ENCODE data around the gene PIK3AP1.

- TF ChIP-seq, protein P1, sequence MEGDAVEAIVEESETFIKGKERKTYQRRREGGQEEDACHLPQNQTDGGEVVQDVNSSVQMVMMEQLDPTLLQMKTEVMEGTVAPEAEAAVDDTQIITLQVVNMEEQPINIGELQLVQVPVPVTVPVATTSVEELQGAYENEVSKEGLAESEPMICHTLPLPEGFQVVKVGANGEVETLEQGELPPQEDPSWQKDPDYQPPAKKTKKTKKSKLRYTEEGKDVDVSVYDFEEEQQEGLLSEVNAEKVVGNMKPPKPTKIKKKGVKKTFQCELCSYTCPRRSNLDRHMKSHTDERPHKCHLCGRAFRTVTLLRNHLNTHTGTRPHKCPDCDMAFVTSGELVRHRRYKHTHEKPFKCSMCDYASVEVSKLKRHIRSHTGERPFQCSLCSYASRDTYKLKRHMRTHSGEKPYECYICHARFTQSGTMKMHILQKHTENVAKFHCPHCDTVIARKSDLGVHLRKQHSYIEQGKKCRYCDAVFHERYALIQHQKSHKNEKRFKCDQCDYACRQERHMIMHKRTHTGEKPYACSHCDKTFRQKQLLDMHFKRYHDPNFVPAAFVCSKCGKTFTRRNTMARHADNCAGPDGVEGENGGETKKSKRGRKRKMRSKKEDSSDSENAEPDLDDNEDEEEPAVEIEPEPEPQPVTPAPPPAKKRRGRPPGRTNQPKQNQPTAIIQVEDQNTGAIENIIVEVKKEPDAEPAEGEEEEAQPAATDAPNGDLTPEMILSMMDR (IDR thresholded peaks at IDR 0.05; ENCODE audit: insufficient read depth, low read length): no peak
- no peak for TF ChIP-seq GABPA (IDR thresholded peaks at IDR 0.05; ENCODE audit: low read depth)
- TF ChIP-seq POLR2AphosphoS5 (IDR thresholded peaks at IDR 0.05; ENCODE audit: low read depth): no peak
- TF ChIP-seq REST (IDR thresholded peaks at IDR 0.05; ENCODE audit: insufficient replicate concordance, low read depth): no peak
Measured at GRCh38 chr10:96695366-96695765, 24.9 kb downstream of the PIK3AP1 start.
